Keratinocyte (primary cell): ENCODE results near the gene CACNA1E. TPM values are rescaled to one million over a fixed set of nuclear protein-coding genes. Genes with fewer than 3 reads are reported as not detected.

Experiments
- DNase-seq: peaks from one replicate; pipeline ENCODE4 v3.0.0-alpha.2; 2011; ENCODE audit warnings: low read depth, missing footprints, low spot score
- FAIRE-seq: peaks from 2 replicates; lab custom pipeline; 2011; peaks lifted over from hg19 to GRCh38; lab: Jason Lieb, UNC
- H2AFZ ChIP-seq: 2 replicates; pipeline ENCODE4 v1.6.0; 2012; ENCODE audit warnings: low read length, control low read depth, inconsistent platforms; ENCODE audit not compliant: control insufficient read depth
- H3K27ac ChIP-seq: 2 replicates; pipeline ENCODE4 v1.5.1; 2011; ENCODE audit warnings: low read length; ENCODE audit not compliant: control insufficient read depth, insufficient read depth
- H3K27me3 ChIP-seq: 3 replicates; pipeline ENCODE4 v1.6.0; 2011; ENCODE audit warnings: low read length; ENCODE audit not compliant: control insufficient read depth, insufficient read depth; ENCODE audit errors: extremely low read depth
- H3K36me3 ChIP-seq, 2 experiments: 2 replicates in 1 of 2; 3 replicates in 1 of 2; pipeline ENCODE4 v1.5.1; 2011; ENCODE audit warnings: low read length in 2 of 2, mild to moderate bottlenecking in 1 of 2; ENCODE audit not compliant: control insufficient read depth in 2 of 2, insufficient read depth in 2 of 2; ENCODE audit errors: extremely low read depth in 1 of 2
- H3K4me1 ChIP-seq: 3 replicates; pipeline ENCODE4 v1.5.1; 2011; ENCODE audit warnings: low read length; ENCODE audit not compliant: control insufficient read depth, insufficient read depth; ENCODE audit errors: extremely low read depth
- H3K4me2 ChIP-seq: 3 replicates; pipeline ENCODE4 v1.6.0; 2011; ENCODE audit warnings: low read depth, low read length; ENCODE audit not compliant: control insufficient read depth, insufficient read depth; ENCODE audit errors: extremely low read depth
- H3K4me3 ChIP-seq, 3 experiments: fragments of 200-600 bp in 1 of 3; sonication (generic) in 1 of 3; 2 replicates in 2 of 3; 3 replicates in 1 of 3; pipeline ENCODE4 v1.5.1; 2011 to 2016; ENCODE audit warnings: low read length in 3 of 3, mild to moderate bottlenecking in 3 of 3, control low read depth in 2 of 3, inconsistent platforms in 1 of 3, low read depth in 1 of 3, mixed read lengths in 1 of 3, mixed run types in 1 of 3, moderate library complexity in 1 of 3; ENCODE audit not compliant: control insufficient read depth in 2 of 3, insufficient read depth in 2 of 3; ENCODE audit errors: extremely low read depth in 1 of 3
- H3K79me2 ChIP-seq: 2 replicates; pipeline ENCODE4 v1.6.0; 2012; ENCODE audit warnings: low read length; ENCODE audit not compliant: control insufficient read depth, insufficient read depth
- H3K9ac ChIP-seq: 3 replicates; pipeline ENCODE4 v1.6.0; 2011; ENCODE audit warnings: low read length; ENCODE audit not compliant: control insufficient read depth, insufficient read depth; ENCODE audit errors: extremely low read depth
- H3K9me1 ChIP-seq: 3 replicates; pipeline ENCODE4 v1.6.0; 2011; ENCODE audit warnings: low read length; ENCODE audit not compliant: control insufficient read depth, insufficient read depth; ENCODE audit errors: extremely low read depth
- H3K9me3 ChIP-seq: 2 replicates; pipeline ENCODE4 v1.5.1; 2012; ENCODE audit warnings: low read depth, low read length; ENCODE audit not compliant: control insufficient read depth
- H4K20me1 ChIP-seq: 3 replicates; pipeline ENCODE4 v1.6.0; 2011; ENCODE audit warnings: low read length; ENCODE audit not compliant: control insufficient read depth, insufficient read depth; ENCODE audit errors: extremely low read depth
- EZH2 ChIP-seq: IDR thresholded peaks from one replicate; pipeline ENCODE4 v1.6.1; 2012; ENCODE audit warnings: inconsistent platforms, mild to moderate bottlenecking, low read length, moderate library complexity
- dilution Hi-C: fragments of 300-500 bp; cut with MboI; formaldehyde crosslinking; loops from one replicate; pipeline ENCODE4 v1.7.0; 2020; ENCODE audit warnings: low sequenced_read_pairs; ENCODE audit not compliant: extremely low pct_ligation_motif_present
- polyA plus RNA-seq, 5 experiments: library from polyadenylated mRNA; depleted of rRNA in 3 of 5; stranded (reverse) in 3 of 5; stranded (forward) in 1 of 5; unstranded in 1 of 5; fragments of >200 nt; gene quantifications; 1 replicate in 1 of 5; 2 replicates in 3 of 5; 3 replicates in 1 of 5; pipeline versions ENCODE4 v1.2.1 to v1.2.3, GENCODE V29; 2011 to 2012; ENCODE audit warnings: missing spikeins in 2 of 5, low read depth in 1 of 5, low replicate concordance in 1 of 5
- TF ChIP-seq, protein P1 (sequence below), 3 experiments: IDR thresholded peaks in 1 of 3; conservative IDR thresholded peaks in 1 of 3; optimal IDR thresholded peaks in 1 of 3; 2 replicates in 2 of 3; 3 replicates in 1 of 3; pipeline versions ENCODE3 to v1.5.1; 2011; ENCODE audit warnings: low read length in 3 of 3, mild to moderate bottlenecking in 3 of 3, moderate library complexity in 2 of 3, control low read depth in 1 of 3, inconsistent platforms in 1 of 3; ENCODE audit not compliant: insufficient read depth in 2 of 3; ENCODE audit errors: extremely low read depth in 1 of 3

Gene CACNA1E
- polyA plus RNA-seq, 1 donor (not counting 4 experiments of a cell fraction or from before 2014, with no cell fraction given) = not detected

DNA sequence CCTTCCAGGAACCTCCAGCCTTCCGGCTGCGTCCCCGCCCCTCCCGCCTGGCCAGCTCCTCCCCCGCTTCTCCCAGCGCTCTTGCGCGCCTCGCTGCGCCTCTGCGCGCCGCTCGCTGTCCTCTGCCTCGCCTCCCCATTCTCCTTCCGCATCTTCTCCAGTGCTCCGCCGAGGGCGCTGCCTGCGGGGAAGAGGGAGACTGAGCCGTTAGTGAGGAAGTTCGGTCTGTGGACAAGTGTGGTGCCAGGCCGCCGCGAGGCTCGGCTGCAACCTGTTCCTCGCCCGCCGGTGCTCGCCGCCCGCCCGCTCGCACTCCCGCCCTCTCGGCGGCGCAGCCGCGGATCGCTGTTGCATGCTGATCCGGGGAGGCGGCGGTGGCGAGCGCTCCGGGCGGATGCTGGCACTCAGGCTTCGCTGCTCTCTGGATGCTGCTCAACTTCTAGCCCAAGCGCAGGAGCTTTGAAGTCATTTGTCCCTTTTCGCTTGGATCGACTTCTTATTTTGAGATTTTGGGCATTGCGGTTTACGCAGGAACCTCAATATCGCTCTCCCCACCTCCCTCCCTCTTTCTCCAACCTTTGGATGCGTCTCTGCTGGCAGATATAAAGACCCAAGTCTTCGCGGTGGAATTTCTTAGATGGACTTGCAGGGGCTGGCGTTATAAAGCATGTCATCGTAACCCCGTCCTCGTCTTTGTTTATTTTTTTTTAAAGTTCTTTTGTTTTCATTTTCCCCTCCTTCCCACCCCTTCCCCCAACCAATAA, 614 bp upstream of the CACNA1E start:
- FAIRE-seq (no peak), DNase-seq (no peak)
- Histone ChIP-seq H4K20me1 (no peaks in the 10 kb centered on the region), H2AFZ (peak overlapping the region; percentile 65), H3K27me3 (peaks cover 58% of the 10 kb centered on the region), H3K9ac (no peak overlapping the region), H3K27ac (no peak overlapping the region), H3K4me1 (no peaks in the 10 kb centered on the region), H3K9me3 (no peaks in the 10 kb centered on the region), H3K4me3 (peak overlapping the region; percentile 13 to 25 (median 23)), H3K4me2 (peak overlapping the region; percentile 65), H3K36me3 (no peaks in the 10 kb centered on the region), H3K9me1 (no peaks in the 10 kb centered on the region), H3K79me2 (no peaks in the 10 kb centered on the region)
- TF ChIP-seq, protein P1, sequence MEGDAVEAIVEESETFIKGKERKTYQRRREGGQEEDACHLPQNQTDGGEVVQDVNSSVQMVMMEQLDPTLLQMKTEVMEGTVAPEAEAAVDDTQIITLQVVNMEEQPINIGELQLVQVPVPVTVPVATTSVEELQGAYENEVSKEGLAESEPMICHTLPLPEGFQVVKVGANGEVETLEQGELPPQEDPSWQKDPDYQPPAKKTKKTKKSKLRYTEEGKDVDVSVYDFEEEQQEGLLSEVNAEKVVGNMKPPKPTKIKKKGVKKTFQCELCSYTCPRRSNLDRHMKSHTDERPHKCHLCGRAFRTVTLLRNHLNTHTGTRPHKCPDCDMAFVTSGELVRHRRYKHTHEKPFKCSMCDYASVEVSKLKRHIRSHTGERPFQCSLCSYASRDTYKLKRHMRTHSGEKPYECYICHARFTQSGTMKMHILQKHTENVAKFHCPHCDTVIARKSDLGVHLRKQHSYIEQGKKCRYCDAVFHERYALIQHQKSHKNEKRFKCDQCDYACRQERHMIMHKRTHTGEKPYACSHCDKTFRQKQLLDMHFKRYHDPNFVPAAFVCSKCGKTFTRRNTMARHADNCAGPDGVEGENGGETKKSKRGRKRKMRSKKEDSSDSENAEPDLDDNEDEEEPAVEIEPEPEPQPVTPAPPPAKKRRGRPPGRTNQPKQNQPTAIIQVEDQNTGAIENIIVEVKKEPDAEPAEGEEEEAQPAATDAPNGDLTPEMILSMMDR (optimal IDR thresholded peaks at IDR 0.05 in 1 of 3, IDR thresholded peaks at IDR 0.05 in 1 of 3, conservative IDR thresholded peaks at IDR 0.05 in 1 of 3; ENCODE audit: extremely low read depth in 1 of 3, insufficient read depth in 2 of 3, low read length in 3 of 3) = peak in 1 of 3 experiments; percentile 16
- peak; percentile 81 for TF ChIP-seq EZH2
- dilution Hi-C loops = loop anchor here (25.0 kb wide), 1 partner anchor 180 kb away; no protein-coding TSS in a partner anchor

GRCh38 chr1:181484821-181485220, 1.5 kb downstream of the CACNA1E start:
- no peak overlapping the region for H3K4me3 ChIP-seq
- FAIRE-seq (no peak), DNase-seq (no peak)
- peaks cover 67% of the 10 kb centered on the region for H3K27me3 ChIP-seq
- no peaks in the 10 kb centered on the region for H3K36me3 ChIP-seq
- dilution Hi-C loops = loop anchor here (25.0 kb wide), 1 partner anchor 177 kb away; no protein-coding TSS in a partner anchor
- TF ChIP-seq EZH2 = peak; percentile 60
- TF ChIP-seq, protein P1 (optimal IDR thresholded peaks at IDR 0.05 in 1 of 3, IDR thresholded peaks at IDR 0.05 in 1 of 3, conservative IDR thresholded peaks at IDR 0.05 in 1 of 3; ENCODE audit: extremely low read depth in 1 of 3, insufficient read depth in 2 of 3, low read length in 3 of 3) = no peak
- no peak overlapping the region for H3K27ac ChIP-seq
- no peaks in the 10 kb centered on the region for H3K79me2 ChIP-seq
- H3K4me1 ChIP-seq = no peaks in the 10 kb centered on the region
- H3K9ac ChIP-seq = no peak overlapping the region
- H3K9me3 ChIP-seq = no peaks in the 10 kb centered on the region
- H2AFZ ChIP-seq = no peak overlapping the region
- H3K9me1 ChIP-seq = no peaks in the 10 kb centered on the region
- no peaks in the 10 kb centered on the region for H4K20me1 ChIP-seq
- H3K4me2 ChIP-seq = no peak overlapping the region
